ENCODE data around the gene TMEM181.

DNA sequence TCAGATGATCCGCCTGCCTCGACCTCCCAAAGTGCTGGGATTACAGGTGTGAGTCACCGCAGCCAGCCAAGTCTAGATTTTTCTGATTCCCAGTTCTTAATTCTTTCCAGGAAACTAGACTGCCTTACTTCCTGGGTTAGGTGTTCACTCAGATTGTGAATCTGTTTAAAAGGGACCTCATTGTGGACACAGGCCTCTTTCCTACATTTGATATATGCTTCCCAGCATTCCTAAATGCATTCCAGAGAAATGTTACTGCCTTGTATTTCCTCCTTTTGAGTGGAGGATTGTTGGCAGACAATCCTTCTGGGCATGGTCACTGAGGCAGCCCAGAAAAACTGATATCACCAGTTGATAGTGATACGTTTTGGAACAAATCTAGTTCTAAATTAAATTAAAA, 15.7 kb downstream of the TMEM181 start:
- TF ChIP-seq, protein P1, sequence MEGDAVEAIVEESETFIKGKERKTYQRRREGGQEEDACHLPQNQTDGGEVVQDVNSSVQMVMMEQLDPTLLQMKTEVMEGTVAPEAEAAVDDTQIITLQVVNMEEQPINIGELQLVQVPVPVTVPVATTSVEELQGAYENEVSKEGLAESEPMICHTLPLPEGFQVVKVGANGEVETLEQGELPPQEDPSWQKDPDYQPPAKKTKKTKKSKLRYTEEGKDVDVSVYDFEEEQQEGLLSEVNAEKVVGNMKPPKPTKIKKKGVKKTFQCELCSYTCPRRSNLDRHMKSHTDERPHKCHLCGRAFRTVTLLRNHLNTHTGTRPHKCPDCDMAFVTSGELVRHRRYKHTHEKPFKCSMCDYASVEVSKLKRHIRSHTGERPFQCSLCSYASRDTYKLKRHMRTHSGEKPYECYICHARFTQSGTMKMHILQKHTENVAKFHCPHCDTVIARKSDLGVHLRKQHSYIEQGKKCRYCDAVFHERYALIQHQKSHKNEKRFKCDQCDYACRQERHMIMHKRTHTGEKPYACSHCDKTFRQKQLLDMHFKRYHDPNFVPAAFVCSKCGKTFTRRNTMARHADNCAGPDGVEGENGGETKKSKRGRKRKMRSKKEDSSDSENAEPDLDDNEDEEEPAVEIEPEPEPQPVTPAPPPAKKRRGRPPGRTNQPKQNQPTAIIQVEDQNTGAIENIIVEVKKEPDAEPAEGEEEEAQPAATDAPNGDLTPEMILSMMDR (IDR thresholded peaks at IDR 0.05; ENCODE audit: low read depth, low read length), result no peak
- no peak for TF ChIP-seq EZH2phosphoT487 (IDR thresholded peaks at IDR 0.05; ENCODE audit: low read depth)

Data from OCI-LY3 (cell line).